ENCODE data around the gene UBR7.

- TF ChIP-seq CTCF (IDR thresholded peaks at IDR 0.05; ENCODE audit: borderline replicate concordance, extremely low read depth, low read length, poor library complexity, severe bottlenecking) (no peak), EZH2 (IDR thresholded peaks at IDR 0.05; ENCODE audit: borderline replicate concordance, low read depth, low read length, severe bottlenecking) (no peak)
Measured at GRCh38 chr14:93263416-93263815, 56.4 kb downstream of the UBR7 start.

All from DND-41 (cell line).